K562 (cell line): ENCODE data around the gene IFT81. TPM values are rescaled to one million over a fixed set of nuclear protein-coding genes. Genes with fewer than 3 reads are reported as not detected.
A peak's percentile ranks its signal among the peaks of the same experiment; 100 is the strongest.

ENCODE experiments used
- CBX2 ChIP-seq: fragments of 200-600 bp; sonication (generic); IDR thresholded peaks from one replicate; pipeline ENCODE4 v1.6.1; 2012; ENCODE audit warnings: mild to moderate bottlenecking, low read length, inconsistent platforms; ENCODE audit not compliant: insufficient read depth, poor library complexity, severe bottlenecking
- CEBPG ChIP-seq, 3 experiments: fragments of 200-800 bp in 1 of 3; sonication (Bioruptor generic) in 1 of 3; sonication (generic) in 1 of 3; formaldehyde crosslinking in 1 of 3; IDR thresholded peaks in 2 of 3; conservative IDR thresholded peaks in 1 of 3; 2 replicates each; pipeline versions ENCODE4 v1.6.1 to v1.8.0; 2016 to 2022; ENCODE audit warnings: missing compliant biosample characterization in 2 of 3, missing genetic modification characterization in 2 of 3, mild to moderate bottlenecking in 1 of 3, missing genetic modification reagents in 1 of 3
- CHD2 ChIP-seq: IDR thresholded peaks from 2 replicates; pipeline ENCODE4 v1.6.1; 2011; ENCODE audit warnings: low read depth, low read length
- DIDO1 ChIP-seq: fragments of 450-650 bp; IDR thresholded peaks from 2 replicates; pipeline ENCODE4 v1.6.1; 2016; ENCODE audit warnings: low read depth, missing biosample characterization, missing genetic modification characterization
- E2F3 ChIP-seq: fragments of 250-450 bp; sonication (Bioruptor Pico); IDR thresholded peaks from 2 replicates; pipeline ENCODE4 v1.4.0; 2020; ENCODE audit warnings: mild to moderate bottlenecking
- FOXJ2 ChIP-seq: fragments of 200-800 bp; sonication (Bioruptor generic); IDR thresholded peaks from 2 replicates; pipeline ENCODE4 v1.6.1; 2016; ENCODE audit warnings: missing genetic modification characterization, missing compliant biosample characterization
- HEY1 ChIP-seq: fragments of 250-450 bp; sonication (Bioruptor Pico); IDR thresholded peaks from 2 replicates; pipeline ENCODE4 v1.5.0; 2020; ENCODE audit warnings: mild to moderate bottlenecking, moderate library complexity, borderline replicate concordance
- HIVEP1 ChIP-seq: fragments of 250-450 bp; sonication (Bioruptor Pico); IDR thresholded peaks from 2 replicates; pipeline ENCODE4 v1.4.0; 2020; ENCODE audit warnings: mild to moderate bottlenecking
- NCOR1 ChIP-seq: fragments of 450-650 bp; IDR thresholded peaks from 2 replicates; pipeline ENCODE4 v1.6.1; 2016; ENCODE audit warnings: mild to moderate bottlenecking, moderate library complexity
- NFRKB ChIP-seq: fragments of 450-650 bp; IDR thresholded peaks from 2 replicates; pipeline ENCODE4 v1.6.1; 2016; ENCODE audit warnings: low read depth
- NR2C2 ChIP-seq, 2 experiments: fragments of 200-800 bp in 1 of 2; sonication (Bioruptor generic) in 1 of 2; sonication (generic) in 1 of 2; formaldehyde crosslinking in 1 of 2; IDR thresholded peaks; 2 replicates each; pipeline versions ENCODE4 v1.6.1 to v1.8.0; 2016 to 2022; ENCODE audit warnings: mild to moderate bottlenecking in 1 of 2, missing compliant biosample characterization in 1 of 2, missing genetic modification characterization in 1 of 2, missing genetic modification reagents in 1 of 2
- PHB2 ChIP-seq: fragments of 450-650 bp; IDR thresholded peaks from 2 replicates; pipeline ENCODE4 v1.6.1; 2017; ENCODE audit warnings: low read depth
- SAP30 ChIP-seq: fragments of 200-600 bp; sonication (generic); IDR thresholded peaks from 2 replicates; pipeline ENCODE4 v1.6.1; 2012; ENCODE audit warnings: borderline replicate concordance, low read depth, mild to moderate bottlenecking, moderate library complexity, low read length, control low read depth, inconsistent platforms; ENCODE audit not compliant: insufficient read depth, poor library complexity, severe bottlenecking
- SIX5 ChIP-seq, 2 experiments: IDR thresholded peaks; 2 replicates each; pipeline ENCODE4 v1.6.1; 2011; ENCODE audit warnings: low read length in 2 of 2, borderline replicate concordance in 1 of 2, low read depth in 1 of 2, mild to moderate bottlenecking in 1 of 2, moderate library complexity in 1 of 2; ENCODE audit not compliant: insufficient read depth in 1 of 2
- SOX6 ChIP-seq: fragments of 450-650 bp; IDR thresholded peaks from 2 replicates; pipeline ENCODE4 v1.6.1; 2014; ENCODE audit warnings: mild to moderate bottlenecking
- TCF7L2 ChIP-seq: fragments of 150-350 bp; IDR thresholded peaks from 2 replicates; pipeline ENCODE4 v1.6.1; 2016; ENCODE audit warnings: low read depth, mild to moderate bottlenecking, low read length, moderate library complexity
- ZNF184 ChIP-seq: sonication (generic); formaldehyde crosslinking; IDR thresholded peaks from 2 replicates; pipeline ENCODE4 v1.5.0; 2020; ENCODE audit warnings: missing genetic modification reagents
- ZSCAN32 ChIP-seq: fragments of 450-650 bp; formaldehyde crosslinking; IDR thresholded peaks from 2 replicates; pipeline ENCODE4 v1.4.0; 2020; ENCODE audit warnings: mild to moderate bottlenecking, moderate library complexity
- polyA plus RNA-seq, 8 experiments: library from polyadenylated mRNA; depleted of rRNA in 4 of 8; stranded (reverse) in 5 of 8; unstranded in 3 of 8; fragments of >200 nt; fragmentation: Nextera tagmentation in 2 of 8; fragmentation: Illumina TruSeq in 1 of 8; extraction: Ambion mirVana in 2 of 8; extraction: Trizol in 1 of 8; gene quantifications; 2 replicates each; pipeline versions ENCODE4 v1.2.1 to v1.2.3, GENCODE V29; 2011 to 2014; ENCODE audit warnings: inconsistent platforms in 1 of 8, missing spikeins in 1 of 8
- total RNA-seq, 7 experiments: library from RNA; depleted of rRNA in 6 of 7; stranded (reverse); fragments of >200 nt in 6 of 7; fragmentation: Illumina TruSeq in 2 of 7; extraction: Trizol in 2 of 7; gene quantifications; 2 replicates each; pipeline versions ENCODE4 v1.2.1 to v1.2.3, GENCODE V29; 2011 to 2021; ENCODE audit warnings: low replicate concordance in 1 of 7
- TF ChIP-seq, protein P1 (sequence below): fragments of 450-650 bp; IDR thresholded peaks from 2 replicates; pipeline ENCODE4 v1.7.1; 2018; ENCODE audit warnings: mild to moderate bottlenecking, low read depth; ENCODE audit not compliant: partially characterized antibody
- TF ChIP-seq, protein P2 (sequence below): fragments of 450-650 bp; IDR thresholded peaks from 2 replicates; pipeline ENCODE4 v1.6.1; 2017; ENCODE audit warnings: antibody characterized with exemption
- TF ChIP-seq, protein P3 (sequence below): fragments of 450-650 bp; IDR thresholded peaks from 2 replicates; pipeline ENCODE4 v1.6.1; 2016; ENCODE audit warnings: missing biosample characterization, missing genetic modification characterization

The IFT81 gene
- total and polyA plus RNA-seq, 9 of the 15 experiments (the other 6 are each of a cell fraction or from before 2014, with no cell fraction given) = 2.8 to 11.9 (median 7.9) TPM

DNA sequence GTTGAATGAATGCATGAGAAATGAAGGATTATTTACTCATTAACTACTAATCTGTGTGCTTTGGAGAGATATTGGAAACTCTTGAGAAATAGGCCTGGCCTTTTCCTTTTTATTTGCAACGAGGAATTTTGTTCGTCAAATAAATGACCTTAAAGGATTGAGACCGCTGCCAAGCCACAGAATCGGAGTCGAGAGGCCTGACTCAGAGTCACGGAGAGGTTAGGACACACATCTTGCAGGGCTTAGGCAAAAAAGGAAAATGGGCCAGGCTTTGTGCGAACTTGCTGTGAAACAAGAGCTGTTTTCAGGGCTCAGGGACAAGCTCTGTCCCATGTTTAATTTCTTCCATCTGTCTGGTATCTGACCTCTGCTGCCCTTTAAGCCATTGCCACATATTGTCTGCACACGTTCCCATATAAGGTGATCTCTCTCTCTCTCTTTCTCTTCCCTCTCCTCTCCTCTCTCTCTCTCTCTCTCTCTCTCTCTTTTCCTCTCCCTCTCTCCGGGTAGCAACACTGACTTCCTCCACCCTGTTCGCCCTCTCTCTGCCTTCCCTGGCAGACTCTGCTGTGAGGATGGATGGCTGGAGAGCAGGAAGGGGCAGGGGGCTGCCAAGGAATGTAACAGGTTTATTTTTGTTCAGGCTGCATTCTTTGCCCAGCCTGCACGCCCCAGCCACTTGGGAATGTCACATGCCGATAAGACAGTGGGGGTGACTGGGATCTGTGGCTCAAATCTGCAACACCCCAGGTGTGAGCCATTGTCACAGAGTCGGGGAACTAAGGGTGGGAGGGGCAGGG lies 14.9 kb upstream of the IFT81 start (continued):
- TF ChIP-seq NR2C2 (CRISPR knock-in tag; IDR thresholded peaks at IDR 0.05) (no peak), NR2C2 (tag; IDR thresholded peaks at IDR 0.05) (peak; percentile 64), CHD2 (no peak), NFRKB (no peak), HEY1 (CRISPR knock-in tag) (no peak), NCOR1 (peak; percentile 43; the same call in 1 of the 2 replicates), CEBPG (CRISPR knock-in tag; IDR thresholded peaks at IDR 0.05) (peak; percentile 54), CEBPG (tag; conservative IDR thresholded peaks at IDR 0.05 in 1 of 2, IDR thresholded peaks at IDR 0.05 in 1 of 2) (peak; percentile 39 to 48; a peak in 1 of 4 replicates), HIVEP1 (CRISPR knock-in tag) (no peak), ZNF184 (CRISPR knock-in tag) (no peak), SIX5 (IDR thresholded peaks at IDR 0.05; ENCODE audit: borderline replicate concordance in 1 of 2, insufficient read depth in 1 of 2, low read depth in 1 of 2, low read length in 2 of 2) (no peak), PHB2 (no peak), FOXJ2 (tag) (no peak), SAP30 (no peak), ZSCAN32 (CRISPR knock-in tag) (no peak), CBX2 (no peak), TCF7L2 (no peak), DIDO1 (tag) (peak; percentile 48; the same call in 1 of the 2 replicates), E2F3 (CRISPR knock-in tag) (no peak), SOX6 (0 out of 2 replicates have a peak, but pooled peaks have one; percentile 25)
- TF ChIP-seq, protein P1, sequence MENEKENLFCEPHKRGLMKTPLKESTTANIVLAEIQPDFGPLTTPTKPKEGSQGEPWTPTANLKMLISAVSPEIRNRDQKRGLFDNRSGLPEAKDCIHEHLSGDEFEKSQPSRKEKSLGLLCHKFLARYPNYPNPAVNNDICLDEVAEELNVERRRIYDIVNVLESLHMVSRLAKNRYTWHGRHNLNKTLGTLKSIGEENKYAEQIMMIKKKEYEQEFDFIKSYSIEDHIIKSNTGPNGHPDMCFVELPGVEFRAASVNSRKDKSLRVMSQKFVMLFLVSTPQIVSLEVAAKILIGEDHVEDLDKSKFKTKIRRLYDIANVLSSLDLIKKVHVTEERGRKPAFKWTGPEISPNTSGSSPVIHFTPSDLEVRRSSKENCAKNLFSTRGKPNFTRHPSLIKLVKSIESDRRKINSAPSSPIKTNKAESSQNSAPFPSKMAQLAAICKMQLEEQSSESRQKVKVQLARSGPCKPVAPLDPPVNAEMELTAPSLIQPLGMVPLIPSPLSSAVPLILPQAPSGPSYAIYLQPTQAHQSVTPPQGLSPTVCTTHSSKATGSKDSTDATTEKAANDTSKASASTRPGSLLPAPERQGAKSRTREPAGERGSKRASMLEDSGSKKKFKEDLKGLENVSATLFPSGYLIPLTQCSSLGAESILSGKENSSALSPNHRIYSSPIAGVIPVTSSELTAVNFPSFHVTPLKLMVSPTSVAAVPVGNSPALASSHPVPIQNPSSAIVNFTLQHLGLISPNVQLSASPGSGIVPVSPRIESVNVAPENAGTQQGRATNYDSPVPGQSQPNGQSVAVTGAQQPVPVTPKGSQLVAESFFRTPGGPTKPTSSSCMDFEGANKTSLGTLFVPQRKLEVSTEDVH = no peak
- TF ChIP-seq, protein P2, sequence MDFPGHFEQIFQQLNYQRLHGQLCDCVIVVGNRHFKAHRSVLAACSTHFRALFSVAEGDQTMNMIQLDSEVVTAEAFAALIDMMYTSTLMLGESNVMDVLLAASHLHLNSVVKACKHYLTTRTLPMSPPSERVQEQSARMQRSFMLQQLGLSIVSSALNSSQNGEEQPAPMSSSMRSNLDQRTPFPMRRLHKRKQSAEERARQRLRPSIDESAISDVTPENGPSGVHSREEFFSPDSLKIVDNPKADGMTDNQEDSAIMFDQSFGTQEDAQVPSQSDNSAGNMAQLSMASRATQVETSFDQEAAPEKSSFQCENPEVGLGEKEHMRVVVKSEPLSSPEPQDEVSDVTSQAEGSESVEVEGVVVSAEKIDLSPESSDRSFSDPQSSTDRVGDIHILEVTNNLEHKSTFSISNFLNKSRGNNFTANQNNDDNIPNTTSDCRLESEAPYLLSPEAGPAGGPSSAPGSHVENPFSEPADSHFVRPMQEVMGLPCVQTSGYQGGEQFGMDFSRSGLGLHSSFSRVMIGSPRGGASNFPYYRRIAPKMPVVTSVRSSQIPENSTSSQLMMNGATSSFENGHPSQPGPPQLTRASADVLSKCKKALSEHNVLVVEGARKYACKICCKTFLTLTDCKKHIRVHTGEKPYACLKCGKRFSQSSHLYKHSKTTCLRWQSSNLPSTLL = no peak
- TF ChIP-seq, protein P3, sequence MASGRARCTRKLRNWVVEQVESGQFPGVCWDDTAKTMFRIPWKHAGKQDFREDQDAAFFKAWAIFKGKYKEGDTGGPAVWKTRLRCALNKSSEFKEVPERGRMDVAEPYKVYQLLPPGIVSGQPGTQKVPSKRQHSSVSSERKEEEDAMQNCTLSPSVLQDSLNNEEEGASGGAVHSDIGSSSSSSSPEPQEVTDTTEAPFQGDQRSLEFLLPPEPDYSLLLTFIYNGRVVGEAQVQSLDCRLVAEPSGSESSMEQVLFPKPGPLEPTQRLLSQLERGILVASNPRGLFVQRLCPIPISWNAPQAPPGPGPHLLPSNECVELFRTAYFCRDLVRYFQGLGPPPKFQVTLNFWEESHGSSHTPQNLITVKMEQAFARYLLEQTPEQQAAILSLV (tag) = 0 out of 2 replicates have a peak, but pooled peaks have one; percentile 16
